GM21786 (cell line): ENCODE measurements around the gene TMEM150B.

ENCODE experiments used
- ATAC-seq: cut with Tn5 transposase; IDR thresholded peaks from one replicate; pipeline ENCODE4 v1.9.1; 2021; ENCODE audit not compliant: unreplicated experiment

TMEM150B gene

DNA sequence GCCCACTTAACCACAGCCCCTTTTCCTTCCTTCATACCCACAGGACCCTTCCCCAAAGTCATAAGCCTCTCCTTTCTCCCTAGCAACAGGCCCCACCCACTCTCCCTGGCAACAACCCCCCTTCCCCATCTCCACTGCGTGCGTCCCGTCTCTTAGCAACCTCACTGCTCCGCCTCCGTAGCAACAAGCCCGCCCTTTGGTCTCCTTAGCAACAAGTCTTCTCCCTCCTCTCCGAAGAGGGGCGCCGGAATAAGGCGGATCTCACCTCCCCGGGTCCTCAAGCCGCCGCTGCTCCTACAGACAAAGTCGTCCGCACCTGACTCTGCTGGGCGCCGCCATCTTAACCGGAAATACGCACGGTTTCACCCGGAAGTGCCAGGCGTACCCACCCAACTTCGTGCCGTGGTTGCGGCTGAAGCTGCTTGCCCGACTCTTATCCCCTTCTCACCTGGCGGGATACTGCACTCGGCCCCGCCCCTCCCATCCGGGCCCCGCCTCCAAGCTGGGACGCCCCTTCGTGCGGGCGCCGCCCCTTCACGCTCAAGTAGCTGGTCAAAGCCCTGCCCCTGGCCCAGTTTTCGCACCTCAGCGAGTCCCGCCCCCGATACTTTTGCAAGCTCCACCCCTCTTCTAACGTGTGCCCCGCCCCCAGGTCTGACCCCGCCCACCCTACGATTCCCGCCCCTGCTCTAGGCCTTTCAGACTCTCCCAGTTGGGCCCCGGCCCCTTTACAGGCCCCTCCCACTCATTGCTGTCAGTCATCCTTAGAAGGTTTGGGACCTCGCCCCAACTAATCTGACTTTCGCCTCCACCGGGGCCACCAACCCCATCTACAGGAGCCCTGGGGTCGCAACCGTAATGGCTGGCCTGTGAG lies 45.1 kb downstream of the TMEM150B start, which contains the start of gene HSPBP1:
TSS of gene HSPBP1 (minus strand) at position 341 of the 874 bp plus-strand sequence. CDS start 502 bp downstream, outside the sequence.
- ATAC-seq = peak; percentile 73

DNA sequence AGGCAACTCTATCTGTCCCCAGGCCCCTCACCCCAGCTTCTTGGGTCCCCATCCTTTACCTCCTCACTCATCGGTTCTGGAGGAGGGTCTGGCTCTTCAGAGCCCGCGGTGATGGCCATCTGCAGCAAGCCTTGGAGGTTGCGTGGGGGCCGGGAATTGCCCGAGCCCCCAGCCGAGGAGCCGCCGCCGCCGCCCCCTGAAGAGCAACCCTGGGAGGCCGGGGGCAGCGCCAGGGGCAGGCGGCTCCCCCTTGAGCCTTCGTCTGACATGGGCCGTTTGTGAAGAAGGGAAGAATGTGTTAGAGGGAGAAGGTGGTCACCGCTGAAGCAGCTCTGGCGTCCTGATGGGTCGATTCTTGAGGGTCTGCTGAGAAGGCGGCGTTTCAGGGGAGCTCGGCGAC lies 45.8 kb downstream of the TMEM150B start:
- no peak for ATAC-seq

DNA sequence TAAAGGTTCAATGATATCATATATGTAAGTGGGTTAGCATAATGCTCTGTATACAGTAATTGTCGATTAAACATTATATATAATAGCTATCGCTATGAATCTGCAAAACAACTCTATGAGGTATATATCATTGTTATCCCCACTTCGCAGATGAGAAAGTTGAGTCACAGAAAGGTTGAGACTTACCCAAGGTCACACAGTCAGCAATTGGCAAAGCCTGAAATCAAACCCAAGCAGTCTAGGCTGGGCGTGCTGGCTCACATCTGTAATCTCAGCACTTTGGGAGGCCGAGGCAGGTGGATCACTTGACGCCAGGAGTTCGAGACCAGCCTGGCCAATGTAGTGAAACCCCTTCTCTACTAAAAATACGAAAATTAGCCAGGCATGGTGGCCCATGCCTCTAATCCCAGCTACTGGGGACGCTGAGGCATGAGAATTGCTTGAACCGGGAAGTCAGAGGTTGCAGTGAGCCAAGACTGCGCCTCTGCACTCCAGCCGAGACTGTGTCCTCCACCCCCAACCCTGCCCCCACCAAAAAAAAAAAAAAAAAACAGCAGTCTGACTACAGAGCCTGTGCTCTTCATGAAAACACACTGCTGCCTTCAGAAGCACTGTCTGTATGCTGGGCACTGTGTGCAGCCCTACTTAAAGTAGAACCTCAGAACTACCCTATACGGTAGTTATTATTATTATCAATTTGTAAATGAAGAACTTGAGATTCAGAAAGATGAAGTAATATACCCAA lies 46.6 kb downstream of the TMEM150B start:
- ATAC-seq = no peak

DNA sequence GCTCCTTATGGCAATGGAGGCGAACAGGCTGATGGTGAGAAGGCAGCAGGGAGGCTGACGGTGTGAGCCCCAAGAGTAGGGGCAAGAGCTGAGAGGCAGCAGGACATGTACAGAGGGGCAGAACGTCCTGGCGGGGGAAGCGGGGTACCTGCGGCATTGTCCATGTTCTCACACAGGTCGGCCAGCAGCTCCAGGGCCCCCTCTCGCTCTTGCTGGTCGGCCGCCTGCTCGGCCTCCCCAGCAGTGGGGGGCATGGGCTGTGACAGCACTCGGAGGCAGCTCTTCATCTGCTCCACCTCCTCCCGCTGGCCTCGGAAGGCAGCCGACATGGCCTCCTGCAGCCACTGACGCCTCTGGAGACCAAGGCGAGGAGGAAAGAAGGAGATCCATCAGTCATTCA lies 47.6 kb downstream of the TMEM150B start:
- no peak for ATAC-seq

DNA sequence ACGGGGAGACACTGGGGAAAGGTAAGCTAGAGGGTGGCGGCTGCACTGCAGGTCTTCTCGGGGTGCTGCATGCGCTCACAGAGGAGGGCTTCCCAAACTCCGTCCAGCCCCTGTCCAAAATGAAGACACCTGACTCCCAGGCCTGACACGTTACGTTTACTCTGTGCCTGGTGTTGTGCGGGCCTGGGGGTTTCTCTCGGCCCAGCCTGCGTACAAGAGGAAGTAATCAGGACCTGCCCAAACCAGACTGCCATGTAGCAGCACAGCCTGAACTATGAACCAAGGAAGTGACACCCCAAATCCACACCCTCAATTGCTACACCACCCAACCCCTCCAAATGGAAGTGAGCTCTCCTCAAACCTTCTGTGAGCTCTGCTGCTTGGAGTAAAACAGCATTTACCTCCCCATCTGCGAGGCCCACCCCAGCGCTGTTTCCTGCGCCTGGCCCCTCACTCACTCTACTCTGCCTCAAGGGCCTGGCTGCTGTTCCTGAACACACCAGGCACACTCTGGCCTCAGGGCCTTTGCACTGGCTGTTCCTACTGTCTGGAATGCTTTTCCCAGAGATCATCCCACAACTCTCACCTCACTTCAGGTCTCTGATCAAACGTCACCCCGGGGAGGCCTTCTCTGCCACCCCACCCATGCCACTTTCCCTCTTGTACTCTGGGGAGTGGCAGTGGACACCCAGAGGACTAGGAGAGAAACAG lies 48.3 kb downstream of the TMEM150B start:
- peak; percentile 7 for ATAC-seq

DNA sequence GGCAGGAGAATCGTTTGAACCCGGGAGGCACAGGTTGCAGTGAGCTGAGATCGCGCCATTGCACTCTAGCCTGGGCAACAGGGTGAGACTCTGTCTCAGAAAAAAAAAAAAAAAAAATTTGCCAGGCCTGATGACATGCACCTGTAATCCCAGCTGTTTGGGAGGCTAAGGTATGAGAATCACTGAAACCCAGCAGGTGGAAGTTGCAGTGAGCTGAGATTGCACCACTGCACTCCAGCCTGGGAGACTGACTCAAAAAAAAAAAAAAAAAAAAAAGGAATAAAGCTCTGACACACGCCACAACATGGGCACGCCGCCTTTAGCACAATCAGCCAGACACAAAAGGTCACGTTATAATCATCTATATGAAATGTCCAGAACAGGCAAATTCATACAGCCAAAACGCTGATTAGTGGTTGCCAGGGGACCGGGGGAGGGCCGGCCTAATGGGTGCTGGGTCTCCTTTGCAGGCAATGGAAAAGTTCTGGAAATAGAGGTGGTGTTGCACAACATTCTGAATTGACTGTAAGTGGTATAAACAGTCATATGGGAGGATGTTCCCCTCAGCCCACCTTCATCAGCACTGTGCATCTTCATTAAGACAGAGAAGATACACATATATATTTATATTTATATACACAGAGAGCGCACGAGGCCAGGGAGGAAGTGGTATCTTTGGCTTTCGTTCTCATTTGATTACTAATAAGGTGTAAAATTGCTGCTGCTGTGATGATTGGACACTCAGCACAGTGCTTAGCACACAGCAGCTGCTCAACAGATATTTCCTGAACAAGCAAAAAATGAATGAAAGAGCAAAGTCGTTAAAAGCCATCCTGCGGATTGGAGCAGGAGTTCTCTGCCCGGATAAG lies 49.1 kb downstream of the TMEM150B start:
- peak; percentile 44 for ATAC-seq

DNA sequence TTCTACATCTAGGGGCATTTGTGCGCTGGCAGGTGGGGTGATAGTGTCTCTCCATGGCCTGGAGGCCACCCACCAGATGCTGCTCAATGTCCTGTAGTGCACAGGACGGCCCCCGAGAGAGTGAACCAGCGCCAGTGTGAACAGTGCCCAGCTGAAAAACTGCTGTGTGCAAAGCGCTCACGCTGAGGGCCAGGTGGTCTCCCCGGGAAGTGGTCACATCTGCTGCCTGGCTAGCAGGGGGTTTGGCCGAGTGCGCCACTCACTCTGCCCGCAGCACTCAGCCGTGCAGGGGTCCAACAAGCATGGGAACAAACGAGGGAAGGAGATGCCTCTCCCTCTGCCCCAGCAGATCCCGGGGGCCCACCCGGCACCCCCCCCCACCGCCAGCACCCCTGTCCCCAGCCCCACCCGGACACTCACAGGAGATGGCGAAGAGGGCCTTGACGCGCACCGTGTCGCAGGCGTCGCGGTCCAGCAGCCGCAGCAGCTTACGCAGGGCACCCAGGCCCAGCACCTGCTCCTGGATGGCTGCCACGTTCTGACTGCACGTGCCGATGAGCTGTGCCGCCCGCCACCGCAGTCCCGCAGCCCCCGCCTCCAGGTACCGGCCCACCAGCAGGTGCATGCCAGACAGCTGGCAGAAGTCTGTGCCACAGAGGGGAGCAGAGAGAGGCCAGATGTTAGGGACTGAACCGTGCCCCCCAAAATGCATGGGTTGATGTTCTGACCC lies 51.0 kb downstream of the TMEM150B start:
- ATAC-seq = no peak

DNA sequence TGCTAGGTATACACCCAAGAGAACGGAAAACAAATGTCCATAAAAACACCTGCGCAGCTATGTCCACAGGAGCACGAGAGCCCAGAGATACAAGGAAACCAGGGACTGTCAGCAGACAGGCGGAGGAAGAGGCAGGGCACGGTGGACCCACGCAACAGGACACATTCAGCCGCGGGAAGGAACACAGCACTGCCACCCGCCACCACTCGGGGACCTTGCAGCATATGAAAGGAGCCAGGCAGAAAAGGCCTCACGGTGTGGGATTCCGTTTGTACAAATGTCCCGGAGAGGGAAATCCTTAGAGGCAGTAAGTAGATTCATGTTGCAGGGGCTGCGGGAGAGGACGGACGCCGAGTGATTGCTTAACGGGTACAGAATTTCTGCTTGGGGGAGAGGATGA lies 53.0 kb downstream of the TMEM150B start:
- no peak for ATAC-seq

DNA sequence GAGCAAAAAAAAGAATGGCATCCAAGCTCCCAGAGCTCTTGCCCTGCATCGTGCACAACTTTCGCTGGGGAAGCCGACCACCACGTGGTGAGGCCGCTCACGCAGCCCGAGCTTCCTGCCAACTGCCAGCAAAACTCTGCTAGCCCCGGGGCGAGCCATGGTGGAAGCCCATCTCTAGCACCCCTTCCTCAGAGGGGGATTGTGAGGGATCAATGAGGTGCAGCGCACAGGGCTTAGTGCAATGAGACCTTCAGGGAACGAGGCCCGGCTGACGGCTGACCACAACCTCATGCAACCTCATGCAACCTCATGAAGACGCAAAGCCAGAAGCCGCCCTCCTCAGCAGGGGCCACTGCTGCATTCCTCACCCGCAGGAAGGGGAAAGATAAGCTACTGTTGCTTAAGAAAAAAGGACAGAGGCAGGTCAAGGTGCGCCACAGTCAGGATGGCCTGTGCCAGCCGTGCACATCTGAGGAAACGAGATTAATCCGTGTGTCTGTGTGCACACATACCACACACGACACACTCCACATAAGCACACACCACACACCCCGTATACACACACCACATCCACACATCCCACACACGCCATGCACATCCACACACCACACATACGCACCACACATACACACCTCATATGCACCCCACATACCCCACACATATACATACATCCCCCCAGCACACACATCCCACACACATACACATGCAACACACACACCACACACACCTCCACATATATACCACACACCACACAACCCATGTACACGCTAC lies 54.8 kb downstream of the TMEM150B start:
- ATAC-seq = no peak

DNA sequence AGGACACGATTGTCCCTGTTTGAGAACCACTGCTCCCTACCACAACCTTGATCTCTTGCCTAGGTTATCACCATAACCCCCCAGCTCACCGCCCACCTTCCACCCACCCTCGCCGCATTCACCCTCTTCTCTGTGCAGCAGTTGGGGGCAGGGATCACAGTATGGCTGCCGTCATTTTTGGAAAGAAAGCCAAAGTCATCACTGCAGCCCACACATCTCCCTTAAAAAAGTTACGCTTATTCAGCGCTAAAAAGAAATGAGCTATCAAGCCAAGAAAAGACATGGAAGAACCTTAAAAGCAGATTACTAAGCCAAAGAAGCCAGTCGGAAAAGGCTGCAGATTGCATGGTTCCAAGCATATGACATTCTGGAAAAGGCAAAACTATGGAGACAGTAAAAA lies 55.8 kb downstream of the TMEM150B start:
- ATAC-seq = no peak

DNA sequence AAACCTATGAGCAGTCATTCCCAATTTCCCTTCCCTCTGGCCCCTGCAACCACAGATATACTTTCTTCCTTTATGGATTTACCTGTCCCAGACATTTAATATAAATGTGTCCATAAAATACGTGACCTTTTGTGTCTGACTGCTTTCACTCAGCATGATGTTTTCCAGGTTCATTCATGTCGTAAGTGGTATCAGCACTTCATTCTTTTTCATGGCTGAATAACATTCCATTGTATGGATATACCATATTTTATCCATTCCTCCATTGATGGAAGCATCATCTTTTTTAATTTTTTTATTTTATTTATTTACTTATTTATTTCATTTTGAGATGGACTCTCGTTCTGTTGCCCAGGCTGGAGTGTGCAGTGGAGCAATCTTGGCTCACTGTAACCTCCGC lies 58.3 kb downstream of the TMEM150B start:
- no peak for ATAC-seq

DNA sequence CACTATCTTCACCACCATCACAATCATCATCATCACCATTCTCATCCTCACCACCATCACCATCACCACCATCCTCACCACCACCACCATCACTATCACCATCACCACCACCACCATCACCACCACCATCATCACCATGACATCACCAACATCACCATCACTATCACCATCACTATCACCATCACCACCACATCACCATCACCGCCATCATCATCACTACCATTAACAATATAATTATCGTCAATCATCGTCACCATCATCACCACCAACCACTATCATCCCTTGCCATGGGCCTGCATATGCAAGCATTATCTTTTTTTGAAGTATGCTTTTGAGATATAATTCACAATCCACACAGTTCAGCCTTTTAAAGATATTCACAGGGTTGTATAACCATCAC lies 58.7 kb downstream of the TMEM150B start:
- no peak for ATAC-seq

DNA sequence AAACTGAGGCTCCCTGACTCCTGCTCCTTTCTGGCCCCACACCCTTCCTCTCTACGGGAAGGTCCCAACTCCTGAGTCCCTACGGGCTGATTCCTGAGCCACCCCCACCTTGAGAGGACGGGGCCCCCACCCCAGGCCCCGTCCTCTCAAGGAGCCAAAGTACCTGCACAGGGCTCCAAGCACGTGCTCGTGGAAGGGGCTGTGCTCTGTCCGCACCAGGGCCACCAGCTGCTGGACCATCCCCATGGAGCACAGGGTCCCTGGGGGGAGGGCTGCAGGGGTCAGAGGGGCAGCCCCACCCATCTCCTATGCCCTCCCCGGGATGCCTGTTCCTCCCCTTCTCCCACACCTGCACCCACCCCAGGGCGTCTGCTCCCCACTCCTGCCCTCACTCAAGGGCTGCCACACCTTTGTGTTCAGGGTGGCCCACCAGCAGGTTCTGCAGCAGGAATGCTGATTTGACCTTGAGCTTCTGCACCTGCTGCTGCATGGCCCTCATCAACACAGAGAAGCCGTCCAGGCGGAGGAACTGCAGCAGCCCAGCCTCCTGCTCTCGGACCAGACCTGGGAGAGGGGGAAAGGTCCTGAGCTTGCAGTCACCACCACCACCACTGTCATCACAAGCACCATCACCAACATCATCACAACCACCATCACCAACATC lies 59.3 kb downstream of the TMEM150B start:
- ATAC-seq = no peak

DNA sequence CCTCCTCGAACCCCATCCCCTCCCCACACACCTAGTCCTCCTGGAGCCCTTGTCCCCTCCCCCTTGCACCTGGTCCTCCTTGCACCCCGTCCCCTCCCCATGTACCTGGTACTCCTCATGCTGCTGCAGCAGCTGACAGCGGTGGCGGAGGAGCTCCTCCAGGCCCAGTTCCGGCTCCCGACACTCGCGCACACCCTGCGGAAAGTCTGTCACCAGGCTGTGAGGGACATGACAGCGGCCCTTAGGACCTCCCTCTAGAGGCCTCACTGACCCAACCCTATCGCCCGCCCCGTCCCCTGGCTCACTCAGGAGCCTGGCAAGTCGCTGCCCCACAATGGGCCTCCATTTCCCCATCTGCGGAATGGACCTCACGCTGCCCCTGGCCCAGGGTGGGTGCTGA lies 60.0 kb downstream of the TMEM150B start:
- no peak for ATAC-seq

DNA sequence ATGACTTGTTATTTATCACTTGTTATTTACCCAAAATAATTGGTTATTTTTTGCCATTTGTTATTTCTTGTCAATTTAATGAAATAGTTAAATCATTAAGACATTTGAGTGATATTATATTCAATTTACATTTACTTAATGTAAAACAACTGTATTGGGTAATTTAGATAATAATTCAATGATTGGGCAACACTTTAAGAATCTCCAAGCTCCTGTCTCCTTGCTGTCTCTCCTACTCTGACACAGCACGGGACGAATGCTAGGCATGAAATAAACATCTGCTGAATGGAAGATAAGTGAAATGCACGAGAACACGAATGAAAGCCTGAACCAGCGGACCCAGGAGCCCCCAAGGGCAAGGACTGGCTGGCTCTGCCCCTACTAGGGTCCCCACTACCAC lies 60.6 kb downstream of the TMEM150B start:
- ATAC-seq = no peak
